Fibroblast of pulmonary artery (primary cell): Measurements from ENCODE around the gene IL37.
A peak's percentile ranks its signal among the peaks of the same experiment; 100 is the strongest.
"Not testable (repeated sequence)": the region's sequence is repeated elsewhere in the genome, so short reads cannot be mapped to it uniquely, and the experiment has no call there.

Source experiments
- DNase-seq: peaks from one replicate; pipeline ENCODE4 v3.0.0-alpha.2; 2010; ENCODE audit warnings: low read depth
- H3K4me3 ChIP-seq: replicated peaks from 2 replicates; pipeline ENCODE4 v1.5.1; 2011; ENCODE audit warnings: low read depth, mild to moderate bottlenecking, control low read depth, low read length, moderate library complexity
- TF ChIP-seq, protein P1 (sequence below): IDR thresholded peaks from 2 replicates; pipeline ENCODE4 v1.5.1; 2011; ENCODE audit warnings: mild to moderate bottlenecking, control low read depth, low read length, inconsistent platforms; ENCODE audit errors: missing control alignments

The IL37 gene

GRCh38 chr2:112927745-112928144 lies 16.8 kb downstream of the IL37 start:
- TF ChIP-seq, protein P1, sequence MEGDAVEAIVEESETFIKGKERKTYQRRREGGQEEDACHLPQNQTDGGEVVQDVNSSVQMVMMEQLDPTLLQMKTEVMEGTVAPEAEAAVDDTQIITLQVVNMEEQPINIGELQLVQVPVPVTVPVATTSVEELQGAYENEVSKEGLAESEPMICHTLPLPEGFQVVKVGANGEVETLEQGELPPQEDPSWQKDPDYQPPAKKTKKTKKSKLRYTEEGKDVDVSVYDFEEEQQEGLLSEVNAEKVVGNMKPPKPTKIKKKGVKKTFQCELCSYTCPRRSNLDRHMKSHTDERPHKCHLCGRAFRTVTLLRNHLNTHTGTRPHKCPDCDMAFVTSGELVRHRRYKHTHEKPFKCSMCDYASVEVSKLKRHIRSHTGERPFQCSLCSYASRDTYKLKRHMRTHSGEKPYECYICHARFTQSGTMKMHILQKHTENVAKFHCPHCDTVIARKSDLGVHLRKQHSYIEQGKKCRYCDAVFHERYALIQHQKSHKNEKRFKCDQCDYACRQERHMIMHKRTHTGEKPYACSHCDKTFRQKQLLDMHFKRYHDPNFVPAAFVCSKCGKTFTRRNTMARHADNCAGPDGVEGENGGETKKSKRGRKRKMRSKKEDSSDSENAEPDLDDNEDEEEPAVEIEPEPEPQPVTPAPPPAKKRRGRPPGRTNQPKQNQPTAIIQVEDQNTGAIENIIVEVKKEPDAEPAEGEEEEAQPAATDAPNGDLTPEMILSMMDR: no peak
- no peak for DNase-seq
- no peak overlapping the region for H3K4me3 ChIP-seq

DNA sequence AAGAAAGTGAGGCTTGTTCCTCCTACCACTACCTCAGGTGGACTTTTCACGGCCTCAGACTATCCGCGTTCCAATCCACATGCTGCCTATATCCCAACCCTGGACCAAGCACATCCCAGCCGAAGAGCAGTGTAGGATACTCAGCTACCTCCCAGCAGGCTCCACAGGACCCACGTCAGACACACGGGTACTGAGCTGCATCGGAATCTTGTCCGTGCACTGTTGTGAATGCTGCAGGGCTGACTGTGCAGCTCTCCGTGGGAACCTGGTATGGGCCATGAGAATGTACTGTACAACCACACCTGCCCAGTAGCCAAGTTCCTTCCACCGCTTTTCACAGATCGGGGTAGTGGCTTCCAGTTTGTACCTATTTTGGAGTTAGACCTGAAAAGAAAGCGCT lies 22.3 kb downstream of the IL37 start:
- H3K4me3 ChIP-seq: no peak overlapping the region
- TF ChIP-seq, protein P1: no peak
- no peak for DNase-seq

DNA sequence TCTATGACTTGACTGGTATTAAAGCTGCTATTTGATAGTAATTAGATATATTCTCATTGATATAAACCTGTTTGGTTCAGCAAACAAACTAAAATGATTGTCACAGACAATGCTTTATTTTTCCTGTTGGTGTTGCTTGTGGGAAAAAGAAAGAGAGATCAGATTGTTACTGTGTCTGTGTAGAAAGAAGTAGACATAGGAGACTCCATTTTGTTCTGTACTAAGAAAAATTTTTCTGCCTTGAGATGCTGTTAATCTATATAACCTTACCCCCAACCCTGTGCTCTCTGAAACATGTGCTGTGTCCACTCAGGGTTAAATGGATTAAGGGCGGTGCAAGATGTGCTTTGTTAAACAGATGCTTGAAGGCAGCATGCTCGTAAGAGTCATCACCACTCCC lies 23.2 kb downstream of the IL37 start:
- H3K4me3 ChIP-seq, DNase-seq: not testable (repeated sequence)

- TF ChIP-seq, protein P1: no peak
- no peak for DNase-seq
Observed at GRCh38 chr2:112936927-112937232, 25.9 kb downstream of the IL37 start.

GRCh38 chr2:112938904-112939303 lies 27.9 kb downstream of the IL37 start:
- no peak overlapping the region for H3K4me3 ChIP-seq
- DNase-seq: peak; percentile 8
- TF ChIP-seq, protein P1: no peak

More at GRCh38 chr2:112936927-112937232, 25.9 kb downstream of the IL37 start:
- H3K4me3 ChIP-seq: no peak overlapping the region

DNA sequence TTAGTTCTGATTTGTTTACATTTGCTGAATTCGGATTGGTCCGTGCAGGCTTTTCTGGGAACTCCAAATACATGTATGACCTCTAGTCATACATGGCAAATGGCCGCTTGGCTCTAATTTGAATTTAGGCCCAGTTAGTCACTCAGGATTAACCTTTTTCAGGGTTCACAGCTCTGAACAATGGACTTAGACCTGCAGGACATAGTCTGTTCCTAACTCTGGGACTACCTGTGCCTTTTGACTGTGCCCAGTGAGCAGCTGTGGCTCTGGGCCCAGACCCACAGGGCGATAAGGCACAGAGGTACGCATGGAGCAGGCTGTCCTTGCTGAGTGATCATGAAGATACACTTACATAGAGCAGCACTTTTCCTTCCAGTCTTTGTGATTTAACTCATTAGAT lies 28.5 kb downstream of the IL37 start:
- no peak overlapping the region for H3K4me3 ChIP-seq
- DNase-seq: no peak
- TF ChIP-seq, protein P1: no peak

DNA sequence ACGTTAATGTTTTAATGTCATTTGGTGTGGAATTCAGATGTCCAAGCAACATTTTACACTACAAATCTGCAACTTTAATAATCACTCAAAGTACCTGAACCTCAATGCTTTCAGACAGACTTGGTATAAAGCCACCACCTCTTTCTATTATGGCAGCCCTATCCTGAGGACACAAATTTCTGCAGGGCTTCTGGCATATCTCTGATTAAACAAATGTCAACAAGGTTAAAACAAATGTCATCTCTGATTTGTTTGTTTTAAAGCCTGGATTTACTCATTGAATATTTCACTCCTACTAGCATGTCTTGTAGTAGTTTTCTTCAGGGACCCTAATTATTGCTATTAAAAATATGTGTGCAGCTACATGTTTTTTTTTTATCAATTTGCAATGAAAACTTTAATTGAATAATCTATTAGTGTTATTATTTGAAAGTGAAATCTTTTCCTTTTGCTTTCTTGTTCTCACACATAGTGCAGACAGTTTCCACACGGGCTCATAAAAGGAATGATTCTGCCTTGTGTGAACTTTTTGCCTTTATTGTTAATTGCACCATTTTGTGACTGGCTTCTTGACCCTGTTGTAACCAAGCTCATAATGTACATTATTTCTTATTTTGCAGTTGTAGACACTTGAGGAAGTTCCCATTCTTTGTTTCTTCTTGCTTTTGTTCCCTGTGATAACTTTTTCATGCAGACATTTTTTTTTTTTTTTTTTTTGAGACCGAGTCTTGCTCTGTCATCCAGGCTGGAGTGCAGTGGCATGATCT lies 30.1 kb downstream of the IL37 start:
- H3K4me3 ChIP-seq: no peak overlapping the region
- TF ChIP-seq, protein P1: no peak
- DNase-seq: no peak
